Fibroblast of pulmonary artery (primary cell): Measurements from ENCODE around the gene MS4A14.
"Not testable (repeated sequence)": the region's sequence is repeated elsewhere in the genome, so short reads cannot be mapped to it uniquely, and the experiment has no call there.

Experiments
- DNase-seq: peaks from one replicate; pipeline ENCODE4 v3.0.0-alpha.2; 2010; ENCODE audit warnings: low read depth
- H3K4me3 ChIP-seq: replicated peaks from 2 replicates; pipeline ENCODE4 v1.5.1; 2011; ENCODE audit warnings: low read depth, mild to moderate bottlenecking, control low read depth, low read length, moderate library complexity
- CTCF ChIP-seq: IDR thresholded peaks from 2 replicates; pipeline ENCODE4 v1.5.1; 2011; ENCODE audit warnings: mild to moderate bottlenecking, control low read depth, low read length, inconsistent platforms; ENCODE audit errors: missing control alignments

MS4A14 gene

GRCh38 chr11:60447070-60447469 lies 50.8 kb downstream of the MS4A14 start:
- H3K4me3 ChIP-seq, result no peak overlapping the region
- no peak for TF ChIP-seq CTCF

GRCh38 chr11:60447846-60448245 lies 51.6 kb downstream of the MS4A14 start:
- H3K4me3 ChIP-seq, result no peak overlapping the region
- no peak for TF ChIP-seq CTCF
- DNase-seq, result no peak

More at GRCh38 chr11:60447070-60447469, 50.8 kb downstream of the MS4A14 start:
- no peak for DNase-seq

- not testable (repeated sequence) for DNase-seq
Measured at GRCh38 chr11:60451185-60451584, 54.9 kb downstream of the MS4A14 start.

GRCh38 chr11:60454212-60454611 lies 58.0 kb downstream of the MS4A14 start:
- TF ChIP-seq CTCF, result no peak
- DNase-seq, result no peak
- no peak overlapping the region for H3K4me3 ChIP-seq

More at GRCh38 chr11:60451185-60451584, 54.9 kb downstream of the MS4A14 start:
- H3K4me3 ChIP-seq, result not testable (repeated sequence)

- no peak for DNase-seq
- no peak for TF ChIP-seq CTCF
- no peak within 1 kb of the TSS for H3K4me3 ChIP-seq
Measured at GRCh38 chr11:60455531-60456042, 59.3 kb downstream of the MS4A14 start, which contains the start of gene MS4A1. Gene MS4A1 (plus strand): TSS chr11:60455847. CDS start chr11:60462375, 6,528 bp downstream.

- H3K4me3 ChIP-seq, result no peak overlapping the region
- no peak for DNase-seq
- no peak for TF ChIP-seq CTCF
Measured at GRCh38 chr11:60457576-60457975, 61.3 kb downstream of the MS4A14 start.

GRCh38 chr11:60459345-60459744 lies 63.1 kb downstream of the MS4A14 start:
- TF ChIP-seq CTCF, result no peak
- no peak overlapping the region for H3K4me3 ChIP-seq
- DNase-seq, result no peak
